Measurements from ENCODE around the gene ERG. TPM values are rescaled to one million over a fixed set of nuclear protein-coding genes. Genes with fewer than 3 reads are reported as not detected.

ERG gene
- total and polyA plus RNA-seq, 9 of the 15 experiments (the other 6 are each of a cell fraction or from before 2014, with no cell fraction given), result 0.06 TPM; not detected in 8

DNA sequence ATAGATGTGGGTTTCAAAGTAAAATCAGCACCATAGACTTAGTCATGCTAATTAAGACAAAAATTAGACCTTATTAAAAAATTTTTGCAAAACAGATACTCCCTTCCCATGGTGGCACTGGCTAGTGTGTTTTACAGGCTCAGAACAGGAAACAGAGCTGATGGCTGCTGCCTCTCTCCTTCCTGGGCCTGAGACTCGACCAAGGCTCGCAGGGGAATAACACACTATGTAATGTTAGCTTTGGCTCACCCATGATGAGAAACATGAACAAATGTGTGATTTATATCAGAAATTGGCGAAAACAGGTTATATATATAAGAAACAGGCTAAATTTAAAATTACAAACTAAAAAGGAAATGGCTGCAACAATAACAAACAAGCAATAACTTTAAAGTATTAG is 50.7 kb downstream of the ERG start (continued):
- TF ChIP-seq, protein P1, sequence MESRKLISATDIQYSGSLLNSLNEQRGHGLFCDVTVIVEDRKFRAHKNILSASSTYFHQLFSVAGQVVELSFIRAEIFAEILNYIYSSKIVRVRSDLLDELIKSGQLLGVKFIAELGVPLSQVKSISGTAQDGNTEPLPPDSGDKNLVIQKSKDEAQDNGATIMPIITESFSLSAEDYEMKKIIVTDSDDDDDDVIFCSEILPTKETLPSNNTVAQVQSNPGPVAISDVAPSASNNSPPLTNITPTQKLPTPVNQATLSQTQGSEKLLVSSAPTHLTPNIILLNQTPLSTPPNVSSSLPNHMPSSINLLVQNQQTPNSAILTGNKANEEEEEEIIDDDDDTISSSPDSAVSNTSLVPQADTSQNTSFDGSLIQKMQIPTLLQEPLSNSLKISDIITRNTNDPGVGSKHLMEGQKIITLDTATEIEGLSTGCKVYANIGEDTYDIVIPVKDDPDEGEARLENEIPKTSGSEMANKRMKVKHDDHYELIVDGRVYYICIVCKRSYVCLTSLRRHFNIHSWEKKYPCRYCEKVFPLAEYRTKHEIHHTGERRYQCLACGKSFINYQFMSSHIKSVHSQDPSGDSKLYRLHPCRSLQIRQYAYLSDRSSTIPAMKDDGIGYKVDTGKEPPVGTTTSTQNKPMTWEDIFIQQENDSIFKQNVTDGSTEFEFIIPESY (CRISPR knock-in tag; IDR thresholded peaks at IDR 0.05), result no peak
- TF ChIP-seq KLF6 (CRISPR knock-in tag; IDR thresholded peaks at IDR 0.05; ENCODE audit: borderline replicate concordance) (no peak), ZNF785 (CRISPR knock-in tag; IDR thresholded peaks at IDR 0.05) (no peak)

DNA sequence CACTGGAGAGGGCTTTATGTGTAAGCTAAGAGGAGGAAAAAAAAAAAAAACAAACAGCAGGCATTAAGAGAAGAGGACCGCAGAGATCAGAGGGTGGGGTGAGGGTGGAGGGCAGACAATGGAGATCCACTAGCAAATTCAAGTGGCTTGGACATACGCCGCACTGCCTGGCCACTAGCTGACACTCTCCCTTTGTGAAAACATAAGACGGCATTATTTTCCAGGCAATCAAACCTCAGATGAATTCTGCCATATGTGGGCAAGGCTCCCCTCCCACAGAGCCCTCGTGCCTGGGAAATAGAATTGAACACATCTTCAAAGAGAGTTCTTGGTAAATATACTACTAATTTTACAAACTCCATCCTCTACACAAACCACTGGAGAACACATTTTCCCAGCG is 53.6 kb downstream of the ERG start:
- Histone ChIP-seq H3K9me3 (replicated peaks; ENCODE audit: control insufficient read depth, insufficient read depth, low read depth, low read length) (no peaks in the 10 kb centered on the region), H3K9me1 (ENCODE audit: control insufficient read depth, insufficient read depth, low read length) (no peaks in the 10 kb centered on the region), H3K27me3 (ENCODE audit: control insufficient read depth in 2 of 2, insufficient read depth in 2 of 2, low read length in 2 of 2) (peaks cover 21 to 40% of the 10 kb centered on the region in 2 experiments), H4K20me1 (replicated peaks; ENCODE audit: control insufficient read depth, insufficient read depth, low read length) (peaks cover 9% of the 10 kb centered on the region; the same call in 1 of the 2 replicates), H3K79me2 (ENCODE audit: control insufficient read depth, insufficient read depth, low read length) (no peaks in the 10 kb centered on the region), H2AFZ (ENCODE audit: low read depth, low read length) (no peak overlapping the region), H3K9ac (ENCODE audit: insufficient read depth in 1 of 2, low read depth in 2 of 2, low read length in 2 of 2) (no peak overlapping the region), H3K36me3 (ENCODE audit: control insufficient read depth, insufficient read depth, low read length) (no peaks in the 10 kb centered on the region), H3K4me2 (ENCODE audit: insufficient read depth, low read length) (no peak overlapping the region), H3K27ac (ENCODE audit: extremely low read depth, low read depth, low read length) (no peak overlapping the region), H3K4me1 (replicated peaks in 1 of 2; ENCODE audit: control insufficient read depth in 2 of 2, insufficient read depth in 2 of 2, low read length in 2 of 2) (peaks cover 3 to 4% of the 10 kb centered on the region in 2 experiments; a peak in 1 of 5 replicates), H3K4me3 (no peak overlapping the region)
- ChIA-PET CTCF (ENCODE audit: low intra/inter-chr PET ratio) (no interaction called here), POLR2A (no interaction called here)
- ATAC-seq (no peak), FAIRE-seq (no peak), DNase-seq (ENCODE audit: extremely low read depth in 1 of 4, low spot score in 3 of 4) (no peak)
- intact Hi-C loops (cut with micrococcal nuclease) (no loop called here), in situ Hi-C loops (cut with MboI) (no loop called here)
- 16% methylated on average over 5 of the region's 6 CpGs for WGBS (ENCODE audit: insufficient coverage, low coverage, missing lambda C conversion rate)
- no TSS peak for BruUV-seq (replicated peaks)
- TF ChIP-seq, protein P2, sequence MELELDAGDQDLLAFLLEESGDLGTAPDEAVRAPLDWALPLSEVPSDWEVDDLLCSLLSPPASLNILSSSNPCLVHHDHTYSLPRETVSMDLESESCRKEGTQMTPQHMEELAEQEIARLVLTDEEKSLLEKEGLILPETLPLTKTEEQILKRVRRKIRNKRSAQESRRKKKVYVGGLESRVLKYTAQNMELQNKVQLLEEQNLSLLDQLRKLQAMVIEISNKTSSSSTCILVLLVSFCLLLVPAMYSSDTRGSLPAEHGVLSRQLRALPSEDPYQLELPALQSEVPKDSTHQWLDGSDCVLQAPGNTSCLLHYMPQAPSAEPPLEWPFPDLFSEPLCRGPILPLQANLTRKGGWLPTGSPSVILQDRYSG (tag; conservative IDR thresholded peaks at IDR 0.05; ENCODE audit: low read depth), result no peak
- no peak for TF ChIP-seq MCM2 (IDR thresholded peaks at IDR 0.05; ENCODE audit: low read depth)
